ENCODE data around the gene NHEJ1. TPM values are rescaled to one million over a fixed set of nuclear protein-coding genes. Genes with fewer than 3 reads are reported as not detected.
A peak's percentile ranks its signal among the peaks of the same experiment; 100 is the strongest.

The NHEJ1 gene
- total RNA-seq, 6 donors from 2014 or later, result 7.9 to 26.2 (median 14.3) TPM

- H3K36me3 ChIP-seq, result no peaks in the 10 kb centered on the region
- H3K27me3 ChIP-seq, result no peaks in the 10 kb centered on the region
- TF ChIP-seq EP300 (IDR thresholded peaks at IDR 0.05), result no peak
- TF ChIP-seq CTCF (IDR thresholded peaks at IDR 0.05), result peak; percentile 43 to 76 (median 60)
- no peaks in the 10 kb centered on the region for H3K9me3 ChIP-seq
- no peak overlapping the region for H3K4me3 ChIP-seq
- peaks cover 11 to 23% (median 17%) of the 10 kb centered on the region in 4 donors for H3K4me1 ChIP-seq
- no peak overlapping the region for H3K27ac ChIP-seq
- ATAC-seq (ENCODE audit: low FRiP score in 2 of 2) (peak in 1 of 2 donors; percentile 60), DNase-seq (no peak)
- 80 to 81% methylated on average over 4 of the region's 4 CpGs for WGBS, 2 donors
Measured at GRCh38 chr2:219104107-219105035, 56.2 kb downstream of the NHEJ1 start.

- peaks cover 0 to 4% (median 4%) of the 10 kb centered on the region in 4 donors for H3K4me1 ChIP-seq
- H3K27me3 ChIP-seq, result no peaks in the 10 kb centered on the region
- TF ChIP-seq POLR2A (IDR thresholded peaks at IDR 0.05), result no peak
- no peak for TF ChIP-seq EP300 (IDR thresholded peaks at IDR 0.05)
- no peak for TF ChIP-seq CTCF (IDR thresholded peaks at IDR 0.05)
- no peak for TF ChIP-seq POLR2AphosphoS5 (IDR thresholded peaks at IDR 0.05)
- H3K4me3 ChIP-seq, result no peak overlapping the region
- no peaks in the 10 kb centered on the region for H3K36me3 ChIP-seq
- no peak overlapping the region for H3K27ac ChIP-seq
- no peaks in the 10 kb centered on the region for H3K9me3 ChIP-seq
- ATAC-seq (ENCODE audit: low FRiP score in 2 of 2), result no peak
- DNase-seq, result no peak
- WGBS, 2 donors, result 81 to 88% methylated on average over 1 of the region's 1 CpG
Measured at GRCh38 chr2:219099329-219099728, 61.3 kb downstream of the NHEJ1 start.

GRCh38 chr2:219095406-219095935, 65.1 kb downstream of the NHEJ1 start:
- Histone ChIP-seq H3K4me3 (no peak overlapping the region), H3K27ac (no peak overlapping the region), H3K9me3 (no peaks in the 10 kb centered on the region), H3K4me1 (peaks cover 0 to 4% (median 4%) of the 10 kb centered on the region in 4 donors), H3K36me3 (no peaks in the 10 kb centered on the region), H3K27me3 (no peaks in the 10 kb centered on the region)
- TF ChIP-seq CTCF (IDR thresholded peaks at IDR 0.05) (no peak), POLR2A (IDR thresholded peaks at IDR 0.05) (no peak), POLR2AphosphoS5 (IDR thresholded peaks at IDR 0.05) (no peak), EP300 (IDR thresholded peaks at IDR 0.05) (no peak)
- no peak for DNase-seq
- no peak for ATAC-seq (ENCODE audit: low FRiP score in 2 of 2)
- 81 to 94% methylated on average over 1 of the region's 1 CpG for WGBS, 2 donors

GRCh38 chr2:219094171-219094570, 66.4 kb downstream of the NHEJ1 start:
- peaks cover 0 to 4% (median 4%) of the 10 kb centered on the region in 4 donors for H3K4me1 ChIP-seq
- WGBS, 2 donors, result 47 to 70% methylated on average over 3 of the region's 3 CpGs
- no peaks in the 10 kb centered on the region for H3K9me3 ChIP-seq
- DNase-seq (no peak), ATAC-seq (ENCODE audit: low FRiP score in 2 of 2) (no peak)
- no peak overlapping the region for H3K4me3 ChIP-seq
- no peak overlapping the region for H3K27ac ChIP-seq
- no peaks in the 10 kb centered on the region for H3K27me3 ChIP-seq
- H3K36me3 ChIP-seq, result no peaks in the 10 kb centered on the region
- TF ChIP-seq POLR2AphosphoS5 (IDR thresholded peaks at IDR 0.05) (no peak), POLR2A (IDR thresholded peaks at IDR 0.05) (no peak), CTCF (IDR thresholded peaks at IDR 0.05) (no peak), EP300 (IDR thresholded peaks at IDR 0.05) (no peak)
